ENCODE measurements around the gene CNTNAP2. TPM values are rescaled to one million over a fixed set of nuclear protein-coding genes. Genes with fewer than 3 reads are reported as not detected.

Gene CNTNAP2
- total and polyA plus RNA-seq, 2 of the 4 experiments (the other 2 are of a cell fraction): not detected

DNA sequence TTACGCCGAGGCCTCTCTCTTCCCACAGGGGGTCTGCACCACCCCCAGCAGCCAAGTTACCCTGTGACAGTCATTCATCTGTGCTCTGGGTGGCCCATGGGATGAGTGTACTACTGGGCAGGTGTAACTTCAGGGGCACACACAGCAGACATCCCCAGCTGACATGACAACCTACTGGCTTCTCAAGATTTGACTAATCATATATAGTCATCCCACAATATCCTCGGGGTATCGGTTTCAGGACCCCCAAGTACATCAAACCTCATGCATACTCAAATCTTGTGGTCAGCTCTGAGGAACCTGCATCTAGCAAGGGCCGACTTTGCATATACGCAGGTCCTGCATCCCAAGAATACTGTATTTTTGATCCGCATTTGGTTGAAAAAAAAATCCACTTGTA lies 2137.0 kb downstream of the CNTNAP2 start:
- no TSS peak for BruUV-seq (replicated peaks)
- H3K36me3 ChIP-seq (ENCODE audit: control insufficient read depth, insufficient read depth, low read length): no peaks in the 10 kb centered on the region
- no peak overlapping the region for H3K9ac ChIP-seq (ENCODE audit: low read depth, low read length)
- in situ Hi-C loops (cut with MboI; ENCODE audit: low sequenced_read_pairs) (loop anchor here (25.0 kb wide), 2 partner anchors 709 to 816 kb away; no protein-coding TSS in a partner anchor), dilution Hi-C loops (cut with HindIII; ENCODE audit: low sequenced_read_pairs, unreplicated experiment) (no loop called here), intact Hi-C loops (cut with micrococcal nuclease) (no loop called here)
- ChIA-PET POLR2A (ENCODE audit: unreplicated experiment) (no interaction called here), CTCF (no interaction called here)
- no peak overlapping the region for H3K14ac ChIP-seq (replicated peaks; ENCODE audit: low read depth, low read length)
- H4K5ac ChIP-seq (ENCODE audit: low read depth, low read length): no peak overlapping the region
- 74% methylated on average over 3 of the region's 7 CpGs; no CpG with 5 or more reads in 1 of the 2 experiments for WGBS, 2 experiments (ENCODE audit: extremely low coverage in 2 of 2, insufficient read length in 1 of 2)
- H4K20me1 ChIP-seq (ENCODE audit: insufficient read depth, low read length): no peaks in the 10 kb centered on the region
- no peak overlapping the region for H3K4me3 ChIP-seq (ENCODE audit: insufficient read depth, low read depth, low read length)
- no peak overlapping the region for H2BK15ac ChIP-seq (ENCODE audit: low read depth, low read length)
- H4K8ac ChIP-seq (ENCODE audit: low read depth in 2 of 2, low read length in 2 of 2): no peak overlapping the region
- no peak for DNase-seq
- no peak overlapping the region for H4K91ac ChIP-seq (ENCODE audit: insufficient read depth, low read depth, low read length)
- H2AK9ac ChIP-seq (replicated peaks; ENCODE audit: low read depth, low read length, poor library complexity): no peak overlapping the region
- no peaks in the 10 kb centered on the region for H3K27me3 ChIP-seq (ENCODE audit: control insufficient read depth, insufficient read depth, low read length)
- H3K79me1 ChIP-seq (ENCODE audit: low read depth in 1 of 2, low read length in 2 of 2): no peaks in the 10 kb centered on the region
- H3K18ac ChIP-seq (ENCODE audit: low read depth, low read length): no peak overlapping the region
- no peaks in the 10 kb centered on the region for H3K4me1 ChIP-seq (ENCODE audit: control insufficient read depth, insufficient read depth, low read length)
- H3K4ac ChIP-seq (ENCODE audit: low read depth, low read length): no peak overlapping the region
- H3K23ac ChIP-seq (ENCODE audit: low read depth, low read length): no peak overlapping the region
- no peak for ATAC-seq (ENCODE audit: low read depth)
- no peak overlapping the region for H3K4me2 ChIP-seq (ENCODE audit: low read depth, low read length)
- no peak overlapping the region for H2AFZ ChIP-seq (replicated peaks; ENCODE audit: low read length, poor library complexity)
- peaks cover 35% of the 10 kb centered on the region for H3K9me3 ChIP-seq (ENCODE audit: control insufficient read depth, insufficient read depth, low read length)
- H3K56ac ChIP-seq (ENCODE audit: extremely low read depth, insufficient read depth, low read length): no peak overlapping the region
- no peak for TF ChIP-seq POLR2A (IDR thresholded peaks at IDR 0.05; ENCODE audit: low read depth, low read length)
- TF ChIP-seq FOS (IDR thresholded peaks at IDR 0.05; ENCODE audit: low read depth, low read length): no peak
- TF ChIP-seq RAD21 (IDR thresholded peaks at IDR 0.05; ENCODE audit: low read length): no peak
- no peak for TF ChIP-seq SMC3 (IDR thresholded peaks at IDR 0.05; ENCODE audit: low read depth, low read length)
- TF ChIP-seq NFE2L2 (IDR thresholded peaks at IDR 0.05; ENCODE audit: low read depth, low read length): no peak
- TF ChIP-seq, protein P1, sequence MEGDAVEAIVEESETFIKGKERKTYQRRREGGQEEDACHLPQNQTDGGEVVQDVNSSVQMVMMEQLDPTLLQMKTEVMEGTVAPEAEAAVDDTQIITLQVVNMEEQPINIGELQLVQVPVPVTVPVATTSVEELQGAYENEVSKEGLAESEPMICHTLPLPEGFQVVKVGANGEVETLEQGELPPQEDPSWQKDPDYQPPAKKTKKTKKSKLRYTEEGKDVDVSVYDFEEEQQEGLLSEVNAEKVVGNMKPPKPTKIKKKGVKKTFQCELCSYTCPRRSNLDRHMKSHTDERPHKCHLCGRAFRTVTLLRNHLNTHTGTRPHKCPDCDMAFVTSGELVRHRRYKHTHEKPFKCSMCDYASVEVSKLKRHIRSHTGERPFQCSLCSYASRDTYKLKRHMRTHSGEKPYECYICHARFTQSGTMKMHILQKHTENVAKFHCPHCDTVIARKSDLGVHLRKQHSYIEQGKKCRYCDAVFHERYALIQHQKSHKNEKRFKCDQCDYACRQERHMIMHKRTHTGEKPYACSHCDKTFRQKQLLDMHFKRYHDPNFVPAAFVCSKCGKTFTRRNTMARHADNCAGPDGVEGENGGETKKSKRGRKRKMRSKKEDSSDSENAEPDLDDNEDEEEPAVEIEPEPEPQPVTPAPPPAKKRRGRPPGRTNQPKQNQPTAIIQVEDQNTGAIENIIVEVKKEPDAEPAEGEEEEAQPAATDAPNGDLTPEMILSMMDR (conservative IDR thresholded peaks at IDR 0.05; ENCODE audit: low read depth, low read length): no peak
- no peak for TF ChIP-seq CHD1 (IDR thresholded peaks at IDR 0.05; ENCODE audit: low read depth, low read length)
- TF ChIP-seq CEBPB (IDR thresholded peaks at IDR 0.05; ENCODE audit: low read depth, low read length): no peak
- TF ChIP-seq MXI1 (IDR thresholded peaks at IDR 0.05; ENCODE audit: borderline replicate concordance, low read depth, low read length): no peak
- TF ChIP-seq BHLHE40 (IDR thresholded peaks at IDR 0.05; ENCODE audit: low read depth, low read length): no peak
- TF ChIP-seq, protein P2, sequence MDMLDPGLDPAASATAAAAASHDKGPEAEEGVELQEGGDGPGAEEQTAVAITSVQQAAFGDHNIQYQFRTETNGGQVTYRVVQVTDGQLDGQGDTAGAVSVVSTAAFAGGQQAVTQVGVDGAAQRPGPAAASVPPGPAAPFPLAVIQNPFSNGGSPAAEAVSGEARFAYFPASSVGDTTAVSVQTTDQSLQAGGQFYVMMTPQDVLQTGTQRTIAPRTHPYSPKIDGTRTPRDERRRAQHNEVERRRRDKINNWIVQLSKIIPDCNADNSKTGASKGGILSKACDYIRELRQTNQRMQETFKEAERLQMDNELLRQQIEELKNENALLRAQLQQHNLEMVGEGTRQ (IDR thresholded peaks at IDR 0.05; ENCODE audit: low read depth, low read length): no peak
- TF ChIP-seq RFX5 (IDR thresholded peaks at IDR 0.05; ENCODE audit: low read depth, low read length): no peak
- no peak for TF ChIP-seq RCOR1 (IDR thresholded peaks at IDR 0.05; ENCODE audit: insufficient replicate concordance, low read length)
- TF ChIP-seq, protein P3, sequence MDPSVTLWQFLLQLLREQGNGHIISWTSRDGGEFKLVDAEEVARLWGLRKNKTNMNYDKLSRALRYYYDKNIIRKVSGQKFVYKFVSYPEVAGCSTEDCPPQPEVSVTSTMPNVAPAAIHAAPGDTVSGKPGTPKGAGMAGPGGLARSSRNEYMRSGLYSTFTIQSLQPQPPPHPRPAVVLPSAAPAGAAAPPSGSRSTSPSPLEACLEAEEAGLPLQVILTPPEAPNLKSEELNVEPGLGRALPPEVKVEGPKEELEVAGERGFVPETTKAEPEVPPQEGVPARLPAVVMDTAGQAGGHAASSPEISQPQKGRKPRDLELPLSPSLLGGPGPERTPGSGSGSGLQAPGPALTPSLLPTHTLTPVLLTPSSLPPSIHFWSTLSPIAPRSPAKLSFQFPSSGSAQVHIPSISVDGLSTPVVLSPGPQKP (IDR thresholded peaks at IDR 0.05; ENCODE audit: borderline replicate concordance, low read depth, low read length): no peak
- TF ChIP-seq MAFK (IDR thresholded peaks at IDR 0.05; ENCODE audit: low read depth, low read length): no peak
- no peak for TF ChIP-seq MAZ (IDR thresholded peaks at IDR 0.05; ENCODE audit: borderline replicate concordance, low read depth, low read length)
- no peak overlapping the region for H2BK5ac ChIP-seq (ENCODE audit: low read depth, low read length, poor library complexity, severe bottlenecking)
- H3K9me1 ChIP-seq (ENCODE audit: insufficient read depth, low read length): no peaks in the 10 kb centered on the region
- no peak overlapping the region for H2BK20ac ChIP-seq (ENCODE audit: low read depth, low read length)
- H3K27ac ChIP-seq (ENCODE audit: insufficient read depth, low read length): no peak overlapping the region
- no peak overlapping the region for H2AK5ac ChIP-seq (ENCODE audit: low read depth, low read length)
- H2BK120ac ChIP-seq (ENCODE audit: low read depth, low read length): no peak overlapping the region
